SU-DHL-6 (cell line): ENCODE results near the gene ZFP3.

Experiments
- EZH2phosphoT487 ChIP-seq: fragments of 200-600 bp; sonication (generic), shearing (Covaris generic); conservative IDR thresholded peaks from 2 replicates; pipeline ENCODE4 v1.6.1; 2018; ENCODE audit warnings: mild to moderate bottlenecking, antibody characterized with exemption, low read length, moderate library complexity, mixed read lengths
- TF ChIP-seq, protein P1 (sequence below): fragments of 200-600 bp; sonication (generic); IDR thresholded peaks from one replicate; pipeline ENCODE4 v1.5.1; 2017; ENCODE audit warnings: antibody characterized with exemption, mild to moderate bottlenecking, low read length, moderate library complexity; ENCODE audit not compliant: insufficient read depth, poor library complexity, severe bottlenecking

GRCh38 chr17:5035315-5035714, 43.0 kb upstream of the ZFP3 start, which contains the start of gene SLC52A1:
- TF ChIP-seq, protein P1, sequence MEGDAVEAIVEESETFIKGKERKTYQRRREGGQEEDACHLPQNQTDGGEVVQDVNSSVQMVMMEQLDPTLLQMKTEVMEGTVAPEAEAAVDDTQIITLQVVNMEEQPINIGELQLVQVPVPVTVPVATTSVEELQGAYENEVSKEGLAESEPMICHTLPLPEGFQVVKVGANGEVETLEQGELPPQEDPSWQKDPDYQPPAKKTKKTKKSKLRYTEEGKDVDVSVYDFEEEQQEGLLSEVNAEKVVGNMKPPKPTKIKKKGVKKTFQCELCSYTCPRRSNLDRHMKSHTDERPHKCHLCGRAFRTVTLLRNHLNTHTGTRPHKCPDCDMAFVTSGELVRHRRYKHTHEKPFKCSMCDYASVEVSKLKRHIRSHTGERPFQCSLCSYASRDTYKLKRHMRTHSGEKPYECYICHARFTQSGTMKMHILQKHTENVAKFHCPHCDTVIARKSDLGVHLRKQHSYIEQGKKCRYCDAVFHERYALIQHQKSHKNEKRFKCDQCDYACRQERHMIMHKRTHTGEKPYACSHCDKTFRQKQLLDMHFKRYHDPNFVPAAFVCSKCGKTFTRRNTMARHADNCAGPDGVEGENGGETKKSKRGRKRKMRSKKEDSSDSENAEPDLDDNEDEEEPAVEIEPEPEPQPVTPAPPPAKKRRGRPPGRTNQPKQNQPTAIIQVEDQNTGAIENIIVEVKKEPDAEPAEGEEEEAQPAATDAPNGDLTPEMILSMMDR, result no peak
- no peak for TF ChIP-seq EZH2phosphoT487
